ENCODE results near the gene SLC15A4. TPM values are rescaled to one million over a fixed set of nuclear protein-coding genes. Genes with fewer than 3 reads are reported as not detected.

SLC15A4 gene
- total RNA-seq, 1 experiment from 2014 or later, result 29.1 TPM

DNA sequence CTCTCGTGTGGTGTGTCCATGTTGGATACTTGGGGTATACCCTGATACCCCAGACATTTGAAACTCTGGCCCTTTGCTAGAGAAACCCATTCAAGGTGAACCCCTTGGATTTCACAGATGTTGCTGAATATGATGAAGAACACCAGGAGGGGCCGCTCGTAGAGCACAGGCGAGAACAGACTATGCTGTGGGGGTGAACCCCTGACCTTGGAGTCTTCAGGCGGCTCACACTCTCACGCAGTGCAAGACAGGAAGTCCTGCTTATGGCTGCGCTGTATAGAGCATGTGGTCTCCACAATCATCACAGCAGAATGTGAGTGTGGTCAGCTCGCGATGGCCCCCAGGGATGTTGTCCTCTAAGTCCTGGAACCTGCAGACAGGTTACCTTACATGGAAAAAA is 60.4 kb downstream of the SLC15A4 start:
- CTCF ChIA-PET, result no interaction called here
- DNase-seq (ENCODE audit: low read depth, low spot score) (no peak), ATAC-seq (no peak)
- in situ Hi-C loops (cut with HindIII; ENCODE audit: low pct_unique_long_range_greater_than_20kb, low sequenced_read_pairs) (no loop called here), intact Hi-C loops (cut with micrococcal nuclease; ENCODE audit: unreplicated experiment) (no loop called here)
- Histone ChIP-seq H3K9me3 (ENCODE audit: control insufficient read depth, insufficient read depth, low read depth, low read length) (no peaks in the 10 kb centered on the region), H3K27me3 (ENCODE audit: control insufficient read depth, insufficient read depth, low read length) (peaks cover 8% of the 10 kb centered on the region; the same call in 1 of the 2 replicates), H3K4me3 (ENCODE audit: low read depth in 2 of 2, low read length in 2 of 2) (no peak overlapping the region), H3K4me1 (ENCODE audit: control insufficient read depth, insufficient read depth, low read length) (no peaks in the 10 kb centered on the region), H3K36me3 (ENCODE audit: control insufficient read depth, insufficient read depth, low read length) (no peaks in the 10 kb centered on the region), H3K27ac (ENCODE audit: low read length) (no peak overlapping the region)
- POLR2A ChIA-PET, result no interaction called here
- TF ChIP-seq POLR2AphosphoS5 (IDR thresholded peaks at IDR 0.05; ENCODE audit: low read depth, low read length) (no peak), TCF7L2 (IDR thresholded peaks at IDR 0.05; ENCODE audit: low read depth, low read length) (no peak), SIN3A (IDR thresholded peaks at IDR 0.05; ENCODE audit: borderline replicate concordance, insufficient read depth, low read depth, low read length) (no peak)
- TF ChIP-seq, protein P1, sequence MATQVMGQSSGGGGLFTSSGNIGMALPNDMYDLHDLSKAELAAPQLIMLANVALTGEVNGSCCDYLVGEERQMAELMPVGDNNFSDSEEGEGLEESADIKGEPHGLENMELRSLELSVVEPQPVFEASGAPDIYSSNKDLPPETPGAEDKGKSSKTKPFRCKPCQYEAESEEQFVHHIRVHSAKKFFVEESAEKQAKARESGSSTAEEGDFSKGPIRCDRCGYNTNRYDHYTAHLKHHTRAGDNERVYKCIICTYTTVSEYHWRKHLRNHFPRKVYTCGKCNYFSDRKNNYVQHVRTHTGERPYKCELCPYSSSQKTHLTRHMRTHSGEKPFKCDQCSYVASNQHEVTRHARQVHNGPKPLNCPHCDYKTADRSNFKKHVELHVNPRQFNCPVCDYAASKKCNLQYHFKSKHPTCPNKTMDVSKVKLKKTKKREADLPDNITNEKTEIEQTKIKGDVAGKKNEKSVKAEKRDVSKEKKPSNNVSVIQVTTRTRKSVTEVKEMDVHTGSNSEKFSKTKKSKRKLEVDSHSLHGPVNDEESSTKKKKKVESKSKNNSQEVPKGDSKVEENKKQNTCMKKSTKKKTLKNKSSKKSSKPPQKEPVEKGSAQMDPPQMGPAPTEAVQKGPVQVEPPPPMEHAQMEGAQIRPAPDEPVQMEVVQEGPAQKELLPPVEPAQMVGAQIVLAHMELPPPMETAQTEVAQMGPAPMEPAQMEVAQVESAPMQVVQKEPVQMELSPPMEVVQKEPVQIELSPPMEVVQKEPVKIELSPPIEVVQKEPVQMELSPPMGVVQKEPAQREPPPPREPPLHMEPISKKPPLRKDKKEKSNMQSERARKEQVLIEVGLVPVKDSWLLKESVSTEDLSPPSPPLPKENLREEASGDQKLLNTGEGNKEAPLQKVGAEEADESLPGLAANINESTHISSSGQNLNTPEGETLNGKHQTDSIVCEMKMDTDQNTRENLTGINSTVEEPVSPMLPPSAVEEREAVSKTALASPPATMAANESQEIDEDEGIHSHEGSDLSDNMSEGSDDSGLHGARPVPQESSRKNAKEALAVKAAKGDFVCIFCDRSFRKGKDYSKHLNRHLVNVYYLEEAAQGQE (IDR thresholded peaks at IDR 0.05; ENCODE audit: insufficient read depth in 1 of 2, low read depth in 2 of 2, low read length in 1 of 2), result no peak
- TF ChIP-seq, protein P2, sequence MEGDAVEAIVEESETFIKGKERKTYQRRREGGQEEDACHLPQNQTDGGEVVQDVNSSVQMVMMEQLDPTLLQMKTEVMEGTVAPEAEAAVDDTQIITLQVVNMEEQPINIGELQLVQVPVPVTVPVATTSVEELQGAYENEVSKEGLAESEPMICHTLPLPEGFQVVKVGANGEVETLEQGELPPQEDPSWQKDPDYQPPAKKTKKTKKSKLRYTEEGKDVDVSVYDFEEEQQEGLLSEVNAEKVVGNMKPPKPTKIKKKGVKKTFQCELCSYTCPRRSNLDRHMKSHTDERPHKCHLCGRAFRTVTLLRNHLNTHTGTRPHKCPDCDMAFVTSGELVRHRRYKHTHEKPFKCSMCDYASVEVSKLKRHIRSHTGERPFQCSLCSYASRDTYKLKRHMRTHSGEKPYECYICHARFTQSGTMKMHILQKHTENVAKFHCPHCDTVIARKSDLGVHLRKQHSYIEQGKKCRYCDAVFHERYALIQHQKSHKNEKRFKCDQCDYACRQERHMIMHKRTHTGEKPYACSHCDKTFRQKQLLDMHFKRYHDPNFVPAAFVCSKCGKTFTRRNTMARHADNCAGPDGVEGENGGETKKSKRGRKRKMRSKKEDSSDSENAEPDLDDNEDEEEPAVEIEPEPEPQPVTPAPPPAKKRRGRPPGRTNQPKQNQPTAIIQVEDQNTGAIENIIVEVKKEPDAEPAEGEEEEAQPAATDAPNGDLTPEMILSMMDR (IDR thresholded peaks at IDR 0.05), result no peak
- no TSS peak for BruUV-seq (replicated peaks)

DNA sequence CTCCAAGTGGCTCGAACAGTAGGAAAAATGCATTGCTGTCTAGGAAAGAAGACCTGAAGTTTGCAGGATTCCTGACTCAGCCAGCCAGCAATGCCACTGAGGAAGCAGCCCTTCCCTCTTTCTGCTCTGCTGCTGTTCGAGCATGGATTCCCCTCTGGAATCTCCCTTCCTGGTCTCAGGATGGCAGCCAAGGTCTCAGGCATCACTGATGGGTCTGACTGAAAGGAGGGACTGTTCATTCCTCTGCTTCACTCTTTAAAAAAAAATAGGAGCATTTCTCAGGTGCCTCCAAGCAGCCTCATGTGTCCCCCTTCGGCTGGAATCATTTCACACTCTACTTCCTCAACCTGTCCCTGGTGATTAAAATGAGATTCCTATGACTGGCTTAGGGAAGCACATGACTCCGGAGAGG is 62.4 kb downstream of the SLC15A4 start:
- no peaks in the 10 kb centered on the region for H3K9me3 ChIP-seq (ENCODE audit: control insufficient read depth, insufficient read depth, low read depth, low read length)
- POLR2A ChIA-PET, result no interaction called here
- H3K27ac ChIP-seq (ENCODE audit: low read length), result no peak overlapping the region
- ATAC-seq (no peak), DNase-seq (ENCODE audit: low read depth, low spot score) (no peak)
- in situ Hi-C loops (cut with HindIII; ENCODE audit: low pct_unique_long_range_greater_than_20kb, low sequenced_read_pairs), result no loop called here
- CTCF ChIA-PET, result no interaction called here
- H3K27me3 ChIP-seq (ENCODE audit: control insufficient read depth, insufficient read depth, low read length), result peaks cover 2% of the 10 kb centered on the region; the same call in 1 of the 2 replicates
- intact Hi-C loops (cut with micrococcal nuclease; ENCODE audit: unreplicated experiment), result no loop called here
- no peaks in the 10 kb centered on the region for H3K36me3 ChIP-seq (ENCODE audit: control insufficient read depth, insufficient read depth, low read length)
- no peaks in the 10 kb centered on the region for H3K4me1 ChIP-seq (ENCODE audit: control insufficient read depth, insufficient read depth, low read length)
- no peak for TF ChIP-seq POLR2AphosphoS5 (IDR thresholded peaks at IDR 0.05; ENCODE audit: low read depth, low read length)
- TF ChIP-seq, protein P2 (IDR thresholded peaks at IDR 0.05), result no peak
- TF ChIP-seq SIN3A (IDR thresholded peaks at IDR 0.05; ENCODE audit: borderline replicate concordance, insufficient read depth, low read depth, low read length), result no peak
- H3K4me3 ChIP-seq (ENCODE audit: low read depth in 2 of 2, low read length in 2 of 2), result no peak overlapping the region
- no TSS peak for BruUV-seq (replicated peaks)

Data from Panc1 (cell line).